DND-41 (cell line): ENCODE results near the gene PMS1.

Experiments used
- ATAC-seq: fragments of 200-7000 bp; cut with Tn5 transposase; 3 replicates; pipeline ENCODE4 v1.9.1; 2021; ENCODE audit warnings: low read depth; ENCODE audit not compliant: insufficient read depth
- DNase-seq: peaks from one replicate; pipeline ENCODE4 v3.0.0-alpha.2; 2020
- H2AFZ ChIP-seq: 2 replicates; pipeline ENCODE4 v1.6.0; 2012; ENCODE audit warnings: low read depth, low read length
- H3K27ac ChIP-seq: 2 replicates; pipeline ENCODE4 v1.5.1; 2012; ENCODE audit warnings: low read length, inconsistent platforms
- H3K27me3 ChIP-seq: fragments of 200-600 bp; sonication (generic); 2 replicates; pipeline ENCODE4 v1.6.0; 2012; ENCODE audit warnings: low read length, mild to moderate bottlenecking, inconsistent platforms; ENCODE audit not compliant: insufficient read depth, poor library complexity
- H3K36me3 ChIP-seq: 2 replicates; pipeline ENCODE4 v1.5.1; 2012; ENCODE audit warnings: low read length, inconsistent platforms; ENCODE audit not compliant: insufficient read depth
- H3K4me1 ChIP-seq: 2 replicates; pipeline ENCODE4 v1.5.1; 2012; ENCODE audit warnings: mild to moderate bottlenecking, low read length; ENCODE audit not compliant: insufficient read depth
- H3K4me2 ChIP-seq: 2 replicates; pipeline ENCODE4 v1.6.0; 2012; ENCODE audit warnings: mild to moderate bottlenecking, moderate library complexity, low read length, inconsistent platforms; ENCODE audit not compliant: insufficient read depth
- H3K4me3 ChIP-seq, 2 experiments: fragments of 200-600 bp in 1 of 2; shearing (Covaris generic) in 1 of 2; 2 replicates each; pipeline ENCODE4 v1.5.1; 2012 to 2016; ENCODE audit warnings: inconsistent platforms in 2 of 2, low read length in 2 of 2, mild to moderate bottlenecking in 2 of 2, low read depth in 1 of 2, moderate library complexity in 1 of 2
- H3K79me2 ChIP-seq: 2 replicates; pipeline ENCODE4 v1.6.0; 2012; ENCODE audit warnings: low read length, inconsistent platforms; ENCODE audit not compliant: insufficient read depth
- H3K9ac ChIP-seq: 2 replicates; pipeline ENCODE4 v1.6.0; 2012; ENCODE audit warnings: low read depth, mild to moderate bottlenecking, inconsistent platforms, low read length, moderate library complexity
- H3K9me3 ChIP-seq: 2 replicates; pipeline ENCODE4 v1.5.1; 2012; ENCODE audit warnings: low read length, moderate library complexity, mild to moderate bottlenecking, inconsistent platforms; ENCODE audit not compliant: insufficient read depth, severe bottlenecking
- H4K20me1 ChIP-seq: 2 replicates; pipeline ENCODE4 v1.6.0; 2012; ENCODE audit warnings: low read length; ENCODE audit not compliant: insufficient read depth
- EZH2 ChIP-seq: IDR thresholded peaks from 3 replicates; pipeline ENCODE4 v1.6.1; 2012; ENCODE audit warnings: borderline replicate concordance, low read depth, mild to moderate bottlenecking, moderate library complexity, low read length, inconsistent platforms; ENCODE audit not compliant: severe bottlenecking
- TF ChIP-seq, protein P1 (sequence below): IDR thresholded peaks from 2 replicates; pipeline ENCODE4 v1.5.1; 2012; ENCODE audit warnings: borderline replicate concordance, low read length, moderate library complexity, mild to moderate bottlenecking; ENCODE audit not compliant: poor library complexity, severe bottlenecking; ENCODE audit errors: extremely low read depth

PMS1 gene

DNA sequence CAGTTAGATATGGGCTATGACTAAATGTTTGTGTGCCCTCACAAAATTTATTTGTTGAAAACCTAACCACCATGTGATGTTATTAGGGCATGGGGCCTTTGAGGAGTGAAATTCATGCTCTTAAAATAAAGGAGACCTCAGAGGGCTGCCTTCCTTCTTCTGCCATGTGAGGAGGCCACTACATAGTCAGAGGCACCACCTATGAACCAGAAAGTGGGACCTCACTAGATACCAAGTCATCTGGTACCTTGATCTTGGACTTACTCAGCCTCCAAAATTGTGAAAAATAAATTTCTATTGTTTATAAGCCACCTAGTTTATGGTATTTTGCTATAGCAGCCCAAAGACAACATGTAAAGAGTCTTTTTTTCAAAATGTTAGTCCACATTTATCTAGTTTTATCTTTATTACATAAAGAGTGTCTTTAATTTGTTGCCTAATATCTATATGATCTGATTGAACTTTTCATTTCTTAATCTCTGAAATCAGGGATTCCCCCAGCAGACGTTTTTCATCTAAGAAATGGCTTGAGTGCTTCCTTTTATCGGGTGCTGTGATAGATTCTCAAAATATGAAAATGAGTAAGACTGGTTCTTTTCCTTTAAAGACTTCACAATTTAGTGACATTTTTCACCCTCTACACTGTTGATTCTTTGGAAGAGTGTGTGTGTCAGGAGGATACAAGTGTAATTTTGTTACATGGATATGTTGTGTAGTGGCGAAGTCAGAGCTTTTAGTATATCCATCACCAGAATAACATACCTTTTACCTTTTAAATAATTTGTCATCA lies 34.2 kb downstream of the PMS1 start:
- peaks cover 35% of the 10 kb centered on the region; the same call in 1 of the 2 replicates for H3K36me3 ChIP-seq
- no peak overlapping the region for H2AFZ ChIP-seq
- DNase-seq (no peak), ATAC-seq (no peak)
- H3K4me2 ChIP-seq, result no peak overlapping the region
- H3K27ac ChIP-seq, result no peak overlapping the region
- no peaks in the 10 kb centered on the region for H3K9me3 ChIP-seq
- no peak overlapping the region for H3K9ac ChIP-seq
- TF ChIP-seq, protein P1, sequence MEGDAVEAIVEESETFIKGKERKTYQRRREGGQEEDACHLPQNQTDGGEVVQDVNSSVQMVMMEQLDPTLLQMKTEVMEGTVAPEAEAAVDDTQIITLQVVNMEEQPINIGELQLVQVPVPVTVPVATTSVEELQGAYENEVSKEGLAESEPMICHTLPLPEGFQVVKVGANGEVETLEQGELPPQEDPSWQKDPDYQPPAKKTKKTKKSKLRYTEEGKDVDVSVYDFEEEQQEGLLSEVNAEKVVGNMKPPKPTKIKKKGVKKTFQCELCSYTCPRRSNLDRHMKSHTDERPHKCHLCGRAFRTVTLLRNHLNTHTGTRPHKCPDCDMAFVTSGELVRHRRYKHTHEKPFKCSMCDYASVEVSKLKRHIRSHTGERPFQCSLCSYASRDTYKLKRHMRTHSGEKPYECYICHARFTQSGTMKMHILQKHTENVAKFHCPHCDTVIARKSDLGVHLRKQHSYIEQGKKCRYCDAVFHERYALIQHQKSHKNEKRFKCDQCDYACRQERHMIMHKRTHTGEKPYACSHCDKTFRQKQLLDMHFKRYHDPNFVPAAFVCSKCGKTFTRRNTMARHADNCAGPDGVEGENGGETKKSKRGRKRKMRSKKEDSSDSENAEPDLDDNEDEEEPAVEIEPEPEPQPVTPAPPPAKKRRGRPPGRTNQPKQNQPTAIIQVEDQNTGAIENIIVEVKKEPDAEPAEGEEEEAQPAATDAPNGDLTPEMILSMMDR, result no peak
- TF ChIP-seq EZH2, result no peak
- H3K27me3 ChIP-seq, result no peaks in the 10 kb centered on the region
- H4K20me1 ChIP-seq, result no peaks in the 10 kb centered on the region
- H3K4me3 ChIP-seq, result no peak overlapping the region
- H3K79me2 ChIP-seq, result no peaks in the 10 kb centered on the region
- H3K4me1 ChIP-seq, result no peaks in the 10 kb centered on the region

- no peak overlapping the region for H2AFZ ChIP-seq
- H3K27me3 ChIP-seq, result no peaks in the 10 kb centered on the region
- ATAC-seq (no peak), DNase-seq (no peak)
- no peak overlapping the region for H3K9ac ChIP-seq
- H3K4me1 ChIP-seq, result no peaks in the 10 kb centered on the region
- H3K4me3 ChIP-seq, result no peak overlapping the region
- H3K79me2 ChIP-seq, result no peaks in the 10 kb centered on the region
- TF ChIP-seq, protein P1, result no peak
- TF ChIP-seq EZH2, result no peak
- H3K36me3 ChIP-seq, result peaks cover 31% of the 10 kb centered on the region; the same call in 1 of the 2 replicates
- no peaks in the 10 kb centered on the region for H3K9me3 ChIP-seq
- H3K27ac ChIP-seq, result no peak overlapping the region
- H3K4me2 ChIP-seq, result no peak overlapping the region
- no peaks in the 10 kb centered on the region for H4K20me1 ChIP-seq
Observed at GRCh38 chr2:189819297-189819704, 35.1 kb downstream of the PMS1 start.

- no peaks in the 10 kb centered on the region for H3K9me3 ChIP-seq
- H3K4me1 ChIP-seq, result no peaks in the 10 kb centered on the region
- no peak for ATAC-seq
- no peak for DNase-seq
- H3K4me3 ChIP-seq, result no peak overlapping the region
- no peak overlapping the region for H3K9ac ChIP-seq
- H3K36me3 ChIP-seq, result peaks cover 38% of the 10 kb centered on the region; the same call in 1 of the 2 replicates
- H2AFZ ChIP-seq, result no peak overlapping the region
- H3K27ac ChIP-seq, result no peak overlapping the region
- H4K20me1 ChIP-seq, result no peaks in the 10 kb centered on the region
- H3K79me2 ChIP-seq, result 0 out of 2 replicates have a peak, but pooled peaks cover 2% of the 10 kb centered on the region
- TF ChIP-seq, protein P1, result no peak
- no peak for TF ChIP-seq EZH2
- no peak overlapping the region for H3K4me2 ChIP-seq
- H3K27me3 ChIP-seq, result no peaks in the 10 kb centered on the region
Observed at GRCh38 chr2:189821953-189822748, 37.9 kb downstream of the PMS1 start.
